GM19023 (cell line): Measurements from ENCODE around the gene LAYN.

ENCODE experiments used
- ATAC-seq: cut with Tn5 transposase; IDR thresholded peaks from one replicate; pipeline ENCODE4 v1.9.1; 2021; ENCODE audit warnings: mild to moderate bottlenecking, moderate library complexity; ENCODE audit not compliant: unreplicated experiment

Gene LAYN

DNA sequence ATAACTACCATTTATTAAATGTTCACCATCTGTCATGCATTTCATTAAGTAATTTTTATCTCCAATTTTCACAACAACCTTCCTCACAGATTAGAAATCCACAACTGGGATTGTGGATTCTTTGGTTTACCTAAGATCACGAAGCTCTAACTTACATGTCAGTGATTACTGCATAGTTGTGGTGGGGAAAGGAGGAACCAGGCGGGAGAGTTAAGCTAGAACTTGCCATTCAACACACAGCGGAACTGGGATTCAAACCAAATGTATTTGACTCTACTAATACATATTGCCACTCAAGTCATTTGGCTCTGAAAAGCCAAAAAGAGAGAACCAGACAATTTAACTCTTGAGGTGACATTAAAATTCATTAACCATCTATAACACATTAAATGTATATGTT lies 10.4 kb upstream of the LAYN start:
- ATAC-seq, result no peak

DNA sequence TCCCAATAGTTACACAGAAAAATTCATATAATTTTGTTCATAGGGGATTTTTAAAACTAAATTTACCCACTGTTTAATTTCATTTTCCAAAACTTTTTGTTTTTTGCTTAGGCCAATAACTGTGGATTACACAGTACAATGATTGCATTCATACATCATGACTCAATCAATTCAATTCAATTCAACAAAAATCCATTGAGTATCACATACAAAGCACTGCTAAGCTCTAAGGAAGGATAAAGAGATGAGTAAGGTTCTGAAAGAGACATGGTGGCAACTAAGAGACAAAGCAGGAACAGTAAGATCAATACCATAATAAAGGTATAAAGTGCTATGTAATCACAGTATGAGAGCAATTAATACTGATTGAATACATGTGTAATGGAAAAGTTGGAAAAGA lies 9.4 kb upstream of the LAYN start:
- no peak for ATAC-seq

DNA sequence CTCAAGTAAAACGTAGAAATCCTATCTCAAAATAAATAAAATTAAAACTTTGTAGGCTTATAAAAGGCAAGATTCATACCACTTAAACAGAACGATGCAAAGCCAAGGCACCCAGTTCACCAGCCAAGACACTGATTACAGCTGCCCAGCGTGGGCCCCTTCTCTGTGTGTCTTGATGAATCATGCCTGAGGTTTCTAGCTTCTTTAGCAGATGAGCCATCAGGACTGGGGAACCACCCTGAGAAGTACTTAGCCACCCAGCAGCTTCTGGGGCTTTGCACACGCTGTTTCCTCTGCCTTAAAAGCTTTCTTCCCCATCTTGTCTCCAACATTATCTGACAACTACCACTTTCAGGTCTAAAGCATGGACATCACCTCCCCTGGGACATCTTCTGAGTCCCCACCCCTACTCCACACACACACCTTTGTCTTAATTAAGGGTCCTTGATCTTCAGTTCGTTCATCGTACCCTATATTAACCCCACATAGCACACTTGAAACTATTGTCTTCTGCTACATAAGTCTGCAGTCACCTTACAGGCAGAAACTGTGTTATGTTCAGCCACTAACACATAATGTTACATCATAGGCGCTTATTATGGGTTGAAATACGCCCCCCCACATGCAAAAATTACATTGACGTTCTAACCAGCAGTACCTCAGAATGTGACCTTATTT lies 8.7 kb upstream of the LAYN start:
- peak; percentile 78 for ATAC-seq

DNA sequence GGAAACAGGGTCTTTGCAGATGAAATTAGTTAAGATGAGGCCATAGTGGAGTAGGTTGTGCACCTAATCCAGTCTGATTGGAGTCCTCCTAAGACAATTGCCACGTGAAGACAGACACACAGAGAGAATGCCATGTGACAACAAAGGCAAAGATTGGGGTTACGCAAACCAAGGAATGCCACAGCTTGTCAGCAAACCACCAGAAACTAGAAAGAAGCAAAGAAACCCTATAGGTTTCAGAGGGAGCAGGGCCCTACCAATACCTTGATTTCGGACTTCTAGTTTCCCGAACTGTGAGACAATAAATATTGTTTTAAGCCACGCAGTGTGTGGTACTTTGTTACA lies 8.2 kb upstream of the LAYN start:
- no peak for ATAC-seq

DNA sequence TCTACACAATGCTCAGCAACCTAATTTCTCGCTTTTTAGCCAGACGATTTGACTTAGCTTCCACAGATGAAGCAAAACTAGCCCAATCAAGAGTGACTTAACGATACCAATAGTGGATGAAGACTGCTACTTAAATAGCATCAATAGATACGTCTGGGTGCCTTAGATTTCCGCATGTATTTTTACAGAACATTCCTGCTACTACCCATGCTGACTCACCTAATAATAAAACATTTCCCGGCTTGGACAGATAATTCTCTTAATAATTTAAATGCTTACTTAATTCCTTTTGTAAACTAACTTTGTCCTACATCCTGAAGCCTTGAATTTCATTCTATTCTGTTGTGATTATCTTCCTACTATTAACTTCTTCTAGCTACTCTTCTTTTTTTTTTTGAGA lies 5.2 kb upstream of the LAYN start:
- no peak for ATAC-seq

DNA sequence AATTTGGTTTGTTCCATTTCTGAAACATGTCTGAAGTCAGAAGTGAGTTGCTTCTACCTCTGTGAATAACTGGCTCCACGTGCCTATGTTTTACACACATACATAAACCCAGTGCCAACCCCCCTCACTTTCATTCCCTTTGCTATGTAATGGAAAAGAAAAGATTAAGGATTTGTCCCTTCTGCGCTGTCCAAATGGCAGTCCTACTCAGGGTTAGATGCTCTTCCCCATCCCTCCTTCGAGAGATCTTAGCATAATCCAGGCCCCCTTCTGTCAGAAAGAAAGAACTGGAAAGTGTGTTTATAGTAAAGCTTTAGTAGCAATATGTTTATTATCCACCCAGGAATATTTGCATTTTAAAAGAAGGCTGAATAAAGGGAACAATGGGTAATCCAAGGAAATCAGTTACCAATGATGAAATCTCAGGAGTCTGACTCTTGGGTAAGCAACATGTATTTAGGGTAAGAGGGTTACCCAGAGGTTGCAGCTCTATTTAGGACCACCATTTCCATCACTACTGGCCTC lies 3.1 kb upstream of the LAYN start:
- no peak for ATAC-seq

DNA sequence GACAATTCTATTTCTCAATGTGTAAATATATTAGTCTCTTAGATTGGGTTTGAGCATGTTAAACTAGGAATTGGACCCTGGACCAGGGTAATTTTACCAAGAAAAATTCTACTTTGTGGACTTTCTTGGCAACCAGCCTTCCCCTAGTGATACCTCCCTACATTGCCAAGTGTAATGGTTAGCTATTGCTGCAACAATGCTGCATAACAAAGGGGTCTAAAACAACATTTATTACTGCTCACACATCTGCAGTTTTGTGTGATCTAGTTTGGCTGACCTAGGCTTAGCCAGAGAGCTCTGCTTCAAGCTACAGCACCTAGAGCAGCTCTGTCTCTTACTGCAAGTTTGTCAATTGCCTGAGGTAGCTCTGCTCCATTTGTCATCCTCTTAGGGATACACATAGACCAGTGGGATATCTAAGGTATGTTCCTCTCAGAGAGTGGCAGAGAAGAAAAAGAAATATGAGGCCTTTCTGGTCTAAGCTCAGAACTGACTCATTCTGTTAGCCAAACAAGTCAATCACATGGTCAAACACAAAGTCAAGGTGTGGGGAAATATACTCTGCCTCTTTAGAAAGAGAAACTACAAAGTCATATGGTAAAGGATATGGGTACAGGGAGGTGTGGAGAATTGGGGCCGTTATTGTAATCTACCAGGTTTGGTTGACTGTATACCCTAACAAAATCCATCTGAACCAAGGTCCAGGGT lies 2.0 kb upstream of the LAYN start:
- ATAC-seq, result no peak

DNA sequence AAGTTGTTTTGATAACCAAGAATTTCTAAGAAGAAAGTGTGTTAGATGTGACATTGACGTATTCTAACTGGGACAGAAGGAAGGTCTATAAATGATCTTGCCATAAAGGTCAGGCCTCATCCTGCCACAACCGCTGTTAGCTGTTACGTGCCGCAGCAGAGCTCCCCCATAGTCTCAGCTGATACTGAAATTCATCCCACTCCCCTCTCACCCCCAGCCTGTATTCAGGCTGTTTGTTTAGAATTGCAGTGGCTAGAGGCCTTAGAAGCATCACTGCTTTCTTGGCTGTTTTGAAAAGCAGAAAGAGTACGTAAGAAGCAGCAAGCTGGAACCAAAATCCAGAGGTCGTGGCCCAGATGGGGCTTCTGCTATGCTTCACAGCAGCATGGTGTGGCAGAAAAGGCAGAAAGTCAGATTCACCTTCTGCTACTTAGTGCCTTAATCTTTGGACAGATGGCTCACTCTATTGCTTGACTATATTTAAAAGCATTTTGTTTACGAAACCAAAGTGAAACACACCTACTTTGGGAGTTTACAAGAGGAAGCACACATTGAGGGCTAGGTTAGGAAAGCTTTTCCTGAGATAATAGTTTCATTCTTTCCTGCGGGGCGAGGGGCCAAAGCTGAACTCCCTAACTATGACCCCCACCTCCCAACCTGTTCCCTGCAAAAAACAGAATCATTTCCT lies 950 bp upstream of the LAYN start:
- no peak for ATAC-seq

DNA sequence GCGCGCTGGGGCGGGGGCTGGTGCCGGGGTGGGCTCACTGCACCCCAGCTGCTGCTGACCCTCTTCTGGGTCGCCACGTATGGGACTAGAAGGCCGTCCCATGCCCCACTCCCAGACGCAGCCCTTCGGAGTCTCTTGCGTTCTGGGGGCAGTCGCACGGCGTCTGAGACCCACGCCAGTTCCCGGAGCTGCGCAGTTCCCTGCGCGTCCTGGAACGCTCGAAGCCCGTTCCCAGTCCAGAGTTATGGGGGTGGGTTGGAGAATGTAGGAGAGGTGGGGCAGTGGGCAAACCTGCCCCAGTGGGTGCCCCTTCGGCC lies 375 bp downstream of the LAYN start:
- no peak for ATAC-seq

DNA sequence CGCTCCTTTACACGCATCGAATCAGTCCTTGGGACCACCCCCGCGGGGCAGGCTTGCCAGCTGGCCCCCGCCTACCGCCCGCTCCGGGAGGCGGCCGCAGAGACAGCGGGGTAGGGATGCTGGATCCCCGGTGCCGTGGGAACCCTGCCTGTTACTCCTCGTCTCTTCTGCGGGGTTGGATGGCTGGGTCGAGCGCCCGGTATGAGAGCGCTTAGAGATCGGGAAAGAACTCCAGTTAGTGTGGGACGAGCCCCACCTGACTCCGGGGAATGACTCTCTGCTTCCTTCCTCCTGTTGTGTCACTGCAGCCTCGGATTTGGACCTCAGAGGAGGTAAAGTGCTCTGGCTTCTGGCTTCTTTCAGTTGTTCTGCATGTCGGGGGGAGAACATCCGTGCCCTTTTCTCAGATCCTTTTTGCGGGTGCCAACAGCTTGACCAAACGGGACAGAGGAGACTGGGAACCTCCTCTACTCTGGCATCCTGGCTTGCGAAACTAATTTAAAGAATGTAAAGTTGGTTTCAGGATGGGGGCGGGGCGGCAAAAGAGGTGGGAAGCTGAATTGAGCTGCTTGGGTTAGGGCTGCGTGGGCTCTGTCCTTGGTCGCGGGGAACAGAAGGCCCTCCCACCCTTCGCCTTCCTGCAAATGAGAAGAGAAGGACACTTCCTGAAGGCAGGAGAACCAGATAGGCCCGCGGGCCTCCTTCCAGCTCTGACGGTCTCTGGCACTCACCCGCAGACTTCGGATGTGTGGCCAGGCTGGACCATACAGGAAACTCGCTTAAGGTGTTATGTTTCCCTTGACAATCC lies 938 bp downstream of the LAYN start:
- ATAC-seq, result no peak

DNA sequence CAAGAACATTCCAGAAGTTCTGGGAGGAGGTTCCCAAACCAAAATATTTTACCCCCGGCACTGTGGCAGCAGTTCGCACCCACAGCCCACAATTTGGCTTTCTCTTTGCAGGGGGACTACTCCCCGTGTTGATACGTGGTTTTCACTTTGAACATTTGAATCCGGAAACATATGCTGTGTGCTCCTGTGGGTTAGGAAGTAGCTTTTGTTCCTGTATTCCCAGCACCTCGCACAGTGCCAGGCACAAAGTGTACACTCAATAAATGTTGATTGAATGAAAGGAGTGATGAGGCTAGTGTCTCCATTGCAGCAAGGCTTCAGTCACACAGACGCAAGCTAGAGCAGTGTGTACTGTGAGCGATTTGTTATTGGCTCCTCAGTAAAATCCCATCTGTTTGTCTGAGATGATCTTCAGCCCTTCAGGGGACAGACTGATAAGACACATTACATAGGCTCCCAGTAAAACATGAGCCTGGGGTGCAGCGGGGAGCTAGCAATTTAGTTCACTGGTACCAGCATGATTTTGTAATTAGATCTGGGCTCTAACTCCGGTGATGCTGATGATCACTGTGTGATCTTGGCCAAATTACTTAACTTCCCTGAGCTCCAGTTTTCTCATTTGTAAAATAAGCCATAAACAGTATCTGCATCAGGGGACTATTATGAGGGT lies 2.2 kb downstream of the LAYN start:
- ATAC-seq, result no peak

DNA sequence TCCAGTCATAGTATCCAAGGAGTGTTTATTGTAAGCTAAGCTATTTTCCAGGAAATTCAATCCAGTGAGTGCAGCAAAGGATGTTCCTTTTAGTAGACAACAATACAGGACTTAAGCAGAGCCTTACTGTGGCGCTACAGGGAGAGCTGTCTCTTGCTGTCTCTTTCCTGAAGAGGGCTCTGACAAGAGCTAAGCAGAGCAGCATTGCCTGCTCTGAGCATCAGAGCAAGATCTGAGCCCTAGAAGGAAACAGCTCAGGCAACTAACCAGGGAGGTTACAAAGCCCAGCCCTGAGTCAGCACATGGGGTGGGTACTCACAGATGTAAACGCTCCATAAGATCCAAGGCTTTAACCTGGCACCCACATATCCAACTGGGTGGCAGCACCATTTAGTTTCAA lies 8.0 kb downstream of the LAYN start:
- ATAC-seq, result no peak

DNA sequence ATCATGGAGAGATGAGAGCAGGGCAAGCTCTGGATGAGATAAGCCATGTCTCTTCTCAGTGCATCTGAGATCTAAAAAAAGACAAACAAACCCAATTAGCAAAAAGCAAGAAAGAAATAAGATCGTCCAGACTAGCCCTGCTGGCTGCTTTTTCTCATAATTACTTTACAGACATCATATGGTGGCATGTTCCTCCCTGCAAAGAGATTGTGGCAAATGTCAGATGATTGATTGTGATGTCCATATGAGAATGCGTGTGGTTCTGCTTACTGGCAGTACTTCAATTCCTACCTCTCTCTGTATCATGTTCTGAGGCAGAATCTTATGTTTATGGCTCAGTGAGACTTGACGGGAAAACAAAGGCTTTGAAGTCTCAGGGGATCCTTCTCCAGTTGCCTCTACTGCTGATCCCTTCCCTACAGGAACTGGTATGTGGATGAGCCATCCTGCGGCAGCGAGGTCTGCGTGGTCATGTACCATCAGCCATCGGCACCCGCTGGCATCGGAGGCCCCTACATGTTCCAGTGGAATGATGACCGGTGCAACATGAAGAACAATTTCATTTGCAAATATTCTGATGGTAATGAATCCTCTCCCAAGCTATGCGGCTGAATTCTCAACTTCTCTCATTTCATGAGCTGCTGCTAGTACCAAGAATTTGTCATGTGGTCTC lies 8.8 kb downstream of the LAYN start:
- ATAC-seq, result no peak

DNA sequence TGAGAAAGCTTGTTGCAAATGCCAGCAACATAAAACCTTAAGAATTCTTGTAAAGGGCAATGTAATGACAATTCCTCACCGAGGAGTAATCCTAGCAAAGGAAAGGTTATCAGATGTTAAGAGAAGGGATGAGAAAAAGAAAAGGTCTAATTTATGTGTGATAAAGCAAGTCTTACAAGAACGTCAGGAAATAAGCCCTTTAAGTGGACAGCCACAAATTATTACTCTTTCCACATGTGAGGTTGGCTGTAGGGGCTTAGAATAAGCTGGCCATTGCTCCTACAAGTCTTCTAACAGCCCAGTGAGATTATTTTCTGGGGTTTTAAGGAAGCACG lies 9.3 kb downstream of the LAYN start:
- ATAC-seq, result no peak

DNA sequence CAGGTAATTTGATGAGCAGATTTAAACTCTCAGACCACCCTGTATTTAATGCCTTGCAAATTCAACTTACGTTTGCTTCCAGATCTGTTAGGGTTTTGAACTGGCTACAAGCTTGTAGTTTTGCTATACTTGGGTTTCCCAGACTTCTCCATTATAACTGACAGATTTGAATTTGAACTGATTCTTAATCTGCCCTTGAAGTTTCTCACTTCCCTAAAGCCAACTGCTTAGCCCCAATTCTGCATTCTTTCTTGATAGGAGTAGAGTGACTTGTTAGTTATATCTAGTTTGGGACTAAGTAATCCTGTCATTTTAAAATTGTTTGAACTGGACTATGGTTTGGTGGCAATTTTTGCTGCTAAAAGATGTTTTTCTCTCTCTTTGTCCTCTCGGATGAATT lies 9.7 kb downstream of the LAYN start:
- ATAC-seq, result no peak

DNA sequence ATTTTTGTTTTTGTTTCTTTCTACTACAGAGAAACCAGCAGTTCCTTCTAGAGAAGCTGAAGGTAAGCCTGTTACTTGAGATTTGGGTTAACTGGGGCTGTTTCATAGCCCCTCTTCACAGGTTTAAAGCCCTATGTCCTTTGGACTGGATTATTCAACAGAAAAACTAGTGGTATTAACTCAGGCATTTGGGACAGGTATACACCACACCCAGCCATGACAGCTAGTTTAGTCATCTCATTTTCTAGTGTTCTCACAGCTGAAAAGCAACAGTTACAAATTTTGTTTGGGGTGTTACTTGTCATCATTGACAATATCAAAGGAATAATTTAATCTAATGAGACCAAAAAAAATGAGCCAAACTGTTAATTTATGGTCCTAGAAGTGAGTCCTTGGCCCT lies 14.0 kb downstream of the LAYN start:
- ATAC-seq, result no peak

DNA sequence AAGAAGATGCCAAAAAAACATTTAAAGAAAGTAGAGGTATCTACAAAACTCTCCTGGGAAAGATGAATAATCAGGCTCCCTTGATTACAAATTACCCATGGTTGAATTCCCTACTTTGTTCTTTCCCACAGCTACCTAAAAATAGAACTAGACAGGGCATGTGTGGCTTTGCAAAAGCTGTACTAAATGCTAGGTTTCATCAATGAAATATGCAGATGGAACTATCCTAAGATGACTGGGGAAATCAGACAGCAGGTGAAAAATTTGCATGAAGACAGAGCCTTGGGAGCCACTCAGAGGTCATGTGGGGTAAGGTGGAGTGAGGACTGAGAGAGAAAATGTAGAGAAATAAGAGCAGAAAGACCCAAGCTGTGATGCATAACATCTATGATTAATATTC lies 14.7 kb downstream of the LAYN start:
- ATAC-seq, result no peak

DNA sequence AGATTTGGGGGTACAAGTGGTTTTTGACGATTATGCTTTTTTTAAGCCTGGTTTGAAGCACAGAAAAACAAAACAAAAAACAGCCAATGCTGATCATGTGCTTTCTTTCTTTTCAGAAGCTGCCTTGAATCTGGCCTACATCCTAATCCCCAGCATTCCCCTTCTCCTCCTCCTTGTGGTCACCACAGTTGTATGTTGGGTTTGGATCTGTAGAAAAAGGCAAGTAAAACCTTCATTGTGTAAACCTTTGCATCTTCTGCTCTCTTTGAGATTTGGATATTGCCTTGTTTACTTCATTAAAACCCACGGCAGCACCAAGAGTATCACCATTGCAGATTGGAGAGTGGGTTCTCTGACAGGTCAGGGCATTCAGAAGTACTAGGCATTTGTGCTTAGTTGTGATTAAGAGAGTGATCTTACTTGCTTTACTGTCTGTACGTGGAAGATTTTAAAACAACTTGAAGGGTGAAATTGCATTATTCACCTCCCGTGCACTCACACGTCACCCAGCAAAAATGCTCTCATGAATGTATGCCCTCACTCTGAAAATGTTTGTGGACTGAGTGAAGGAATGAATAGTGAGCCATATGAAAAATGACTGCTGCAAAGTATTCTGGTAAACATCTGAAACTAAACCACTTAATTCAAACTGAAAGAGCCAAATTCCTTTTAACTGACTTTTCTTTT lies 17.0 kb downstream of the LAYN start:
- no peak for ATAC-seq

DNA sequence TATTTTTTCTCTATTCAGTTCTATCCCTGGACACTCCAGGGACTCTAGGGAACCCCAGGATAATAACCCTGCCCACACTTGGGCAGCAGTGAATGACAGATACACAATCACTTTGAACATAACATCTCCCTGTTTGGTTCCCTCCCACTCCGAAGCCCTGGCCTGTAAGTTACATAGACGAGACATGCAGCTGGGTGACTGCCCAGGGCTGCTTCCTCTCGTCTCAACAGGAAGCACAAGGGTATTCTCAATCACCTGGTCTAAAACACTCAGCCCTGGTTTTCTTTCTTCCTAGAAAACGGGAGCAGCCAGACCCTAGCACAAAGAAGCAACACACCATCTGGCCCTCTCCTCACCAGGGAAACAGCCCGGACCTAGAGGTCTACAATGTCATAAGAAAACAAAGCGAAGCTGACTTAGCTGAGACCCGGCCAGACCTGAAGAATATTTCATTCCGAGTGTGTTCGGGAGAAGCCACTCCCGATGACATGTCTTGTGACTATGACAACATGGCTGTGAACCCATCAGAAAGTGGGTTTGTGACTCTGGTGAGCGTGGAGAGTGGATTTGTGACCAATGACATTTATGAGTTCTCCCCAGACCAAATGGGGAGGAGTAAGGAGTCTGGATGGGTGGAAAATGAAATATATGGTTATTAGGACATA lies 19.4 kb downstream of the LAYN start:
- ATAC-seq, result no peak
